ENCODE data around the gene IGF2. TPM values are rescaled to one million over a fixed set of nuclear protein-coding genes. Genes with fewer than 3 reads are reported as not detected.

IGF2 gene
- total RNA-seq, 3 donors from 2014 or later: 4.6 to 12.5 (median 5.7) TPM

DNA sequence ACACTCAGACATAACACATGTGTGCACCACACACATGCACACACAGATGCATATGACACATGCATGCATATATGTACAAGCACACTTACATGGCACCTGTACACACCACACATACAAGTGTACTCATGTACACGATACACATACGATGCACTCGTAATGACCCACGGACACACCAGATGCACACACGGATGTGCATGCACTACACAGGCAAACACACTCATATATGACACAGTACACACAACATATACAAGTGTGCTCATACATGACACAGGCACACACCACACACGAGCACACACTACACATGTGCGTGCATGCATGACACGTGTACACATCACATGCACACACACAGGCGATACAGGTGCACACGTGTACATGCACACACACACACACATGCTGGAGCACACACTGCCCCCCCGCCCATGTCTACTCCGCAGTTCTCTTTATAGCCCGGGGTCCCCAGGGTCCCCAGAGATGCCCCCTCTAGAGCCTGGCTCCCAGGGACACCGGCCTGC, 37.3 kb upstream of the IGF2 start:
- DNase-seq (no peak), ATAC-seq (no peak)
- H3K4me1 Mint-ChIP-seq (ENCODE audit: low read depth): no peaks in the 10 kb centered on the region
- no peak overlapping the region for H3K4me3 Mint-ChIP-seq
- H3K9me3 Mint-ChIP-seq: no peaks in the 10 kb centered on the region
- H3K27me3 Mint-ChIP-seq (ENCODE audit: low read depth): peaks cover 2% of the 10 kb centered on the region
- H3K36me3 Mint-ChIP-seq (ENCODE audit: insufficient read depth): no peaks in the 10 kb centered on the region

DNA sequence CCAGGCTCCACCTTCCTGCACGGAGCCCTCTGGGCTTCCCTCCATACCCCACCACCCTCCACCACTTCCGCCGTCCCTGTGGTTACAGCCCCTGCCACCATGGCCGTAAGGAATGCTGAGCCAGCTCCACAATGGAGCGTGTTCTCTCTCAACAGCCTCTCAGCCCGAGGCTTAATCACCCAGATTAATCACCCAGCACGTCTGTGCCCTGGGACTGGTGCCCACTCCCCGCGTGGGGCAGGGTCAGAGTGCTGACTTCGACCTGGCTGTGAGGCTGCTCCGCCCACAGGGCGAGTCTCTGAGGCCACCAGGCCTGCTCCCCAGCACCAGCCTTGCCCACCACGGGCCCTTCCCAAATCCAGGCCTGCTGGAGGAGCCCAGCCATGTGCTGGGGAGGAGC, 36.5 kb upstream of the IGF2 start:
- no peak overlapping the region for H3K4me3 Mint-ChIP-seq

DNA sequence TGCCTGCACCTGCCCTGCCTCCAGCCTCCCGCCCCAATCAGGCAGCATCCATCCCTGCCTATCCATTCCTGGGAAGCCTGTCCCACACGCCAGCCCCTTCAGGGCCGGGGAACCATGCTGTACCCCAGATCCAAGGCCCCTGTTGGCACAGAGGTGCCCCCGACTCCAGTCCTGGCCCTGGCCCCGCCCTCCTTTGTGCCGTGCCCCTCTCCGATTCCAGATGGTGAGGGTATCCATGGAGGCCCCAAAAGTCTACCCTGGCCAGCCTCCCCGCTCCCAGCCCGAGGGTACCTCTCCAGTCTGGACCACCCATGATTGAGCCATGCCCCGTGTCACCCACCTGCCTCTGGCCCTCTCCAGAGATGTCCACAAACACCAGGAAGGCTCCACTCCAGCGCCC, 35.2 kb upstream of the IGF2 start:
- peaks cover 2% of the 10 kb centered on the region for H3K27me3 Mint-ChIP-seq (ENCODE audit: low read depth)
- DNase-seq: no peak
- no peaks in the 10 kb centered on the region for H3K4me1 Mint-ChIP-seq (ENCODE audit: low read depth)
- no peaks in the 10 kb centered on the region for H3K9me3 Mint-ChIP-seq
- no peak overlapping the region for H3K4me3 Mint-ChIP-seq
- H3K36me3 Mint-ChIP-seq (ENCODE audit: insufficient read depth): no peaks in the 10 kb centered on the region
- no peak for ATAC-seq

More for the DNA sequence above, 36.5 kb upstream of the IGF2 start:
- no peaks in the 10 kb centered on the region for H3K4me1 Mint-ChIP-seq (ENCODE audit: low read depth)
- DNase-seq (no peak), ATAC-seq (no peak)
- H3K27me3 Mint-ChIP-seq (ENCODE audit: low read depth): peaks cover 2% of the 10 kb centered on the region
- H3K36me3 Mint-ChIP-seq (ENCODE audit: insufficient read depth): no peaks in the 10 kb centered on the region
- no peaks in the 10 kb centered on the region for H3K9me3 Mint-ChIP-seq

DNA sequence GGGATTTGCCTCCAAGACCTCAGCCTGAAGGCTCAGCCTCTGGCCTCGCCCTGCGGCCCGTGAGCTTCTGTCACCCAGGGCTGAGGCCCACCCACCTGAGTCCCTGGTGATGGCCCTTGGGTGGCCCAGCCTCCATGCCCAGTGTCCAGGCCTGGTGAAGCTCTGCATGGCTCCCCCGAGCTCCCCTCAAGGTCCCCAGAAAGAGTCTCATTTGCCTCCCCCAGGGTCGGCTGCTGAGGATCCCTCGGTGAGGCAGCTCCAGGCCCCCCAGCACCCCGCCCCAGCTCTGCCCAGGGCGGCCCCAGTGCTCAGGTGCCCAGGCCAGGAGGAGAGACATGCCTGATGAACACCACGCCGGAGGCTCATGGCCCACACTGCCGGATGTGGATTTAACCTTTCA, 34.6 kb upstream of the IGF2 start:
- Mint-ChIP-seq H3K4me3 (no peak overlapping the region), H3K9me3 (no peaks in the 10 kb centered on the region), H3K36me3 (ENCODE audit: insufficient read depth) (no peaks in the 10 kb centered on the region), H3K27me3 (ENCODE audit: low read depth) (peaks cover 2% of the 10 kb centered on the region), H3K4me1 (ENCODE audit: low read depth) (no peaks in the 10 kb centered on the region)
- ATAC-seq: no peak
- DNase-seq: no peak

DNA sequence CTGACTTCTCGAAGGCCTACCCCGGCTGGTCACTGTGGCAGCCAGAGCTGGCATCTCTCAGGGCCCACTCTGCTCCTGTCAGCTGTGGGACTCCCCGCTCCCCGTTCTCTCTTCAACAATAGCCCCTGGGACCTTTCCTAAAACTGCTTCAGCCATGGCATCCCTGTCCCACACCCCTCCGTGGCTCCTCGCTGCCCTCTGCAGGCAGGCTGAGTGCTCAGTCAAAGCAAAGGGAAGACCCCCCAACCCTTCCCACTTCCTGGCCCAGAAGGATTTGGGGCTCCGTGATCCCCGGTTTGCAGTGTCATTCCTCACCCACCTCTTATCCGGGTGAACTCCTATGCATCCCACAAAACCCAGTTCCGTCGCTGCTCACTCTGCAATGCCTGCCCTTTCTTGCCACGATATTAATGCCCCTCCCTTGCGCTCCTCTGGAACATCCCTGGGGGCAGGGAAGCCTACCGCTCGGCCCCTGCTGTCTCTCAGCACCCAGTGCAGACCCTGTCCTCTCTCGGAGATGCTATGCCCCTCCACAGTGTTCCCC, 34.0 kb upstream of the IGF2 start:
- Mint-ChIP-seq H3K4me1 (ENCODE audit: low read depth) (no peaks in the 10 kb centered on the region), H3K9me3 (no peaks in the 10 kb centered on the region), H3K36me3 (ENCODE audit: insufficient read depth) (no peaks in the 10 kb centered on the region), H3K27me3 (ENCODE audit: low read depth) (peaks cover 2% of the 10 kb centered on the region), H3K4me3 (no peak overlapping the region)
- DNase-seq (no peak), ATAC-seq (no peak)

DNA sequence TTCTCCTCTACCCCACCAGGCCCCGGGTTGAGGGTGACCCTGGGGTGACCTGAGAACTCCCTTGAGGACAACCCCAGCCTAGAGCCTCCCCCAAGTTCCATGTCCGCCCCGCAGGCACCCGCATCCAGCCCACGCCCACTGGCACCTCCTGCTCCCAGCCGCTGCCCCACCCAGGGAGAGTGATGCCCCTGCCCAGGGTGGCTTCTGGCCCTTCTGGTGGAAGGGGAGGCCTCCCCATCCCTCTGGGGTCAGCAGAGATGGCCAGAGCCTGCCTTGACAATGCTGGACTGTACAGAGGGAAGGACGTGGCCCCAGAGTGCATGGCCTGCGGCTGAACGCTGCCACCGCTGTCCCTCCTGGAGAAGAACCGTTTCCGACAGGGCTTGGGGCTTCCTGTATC, 33.5 kb upstream of the IGF2 start:
- peaks cover 2% of the 10 kb centered on the region for H3K27me3 Mint-ChIP-seq (ENCODE audit: low read depth)
- ATAC-seq (no peak), DNase-seq (no peak)
- H3K4me1 Mint-ChIP-seq (ENCODE audit: low read depth): no peaks in the 10 kb centered on the region
- no peaks in the 10 kb centered on the region for H3K36me3 Mint-ChIP-seq (ENCODE audit: insufficient read depth)
- H3K9me3 Mint-ChIP-seq: no peaks in the 10 kb centered on the region
- H3K4me3 Mint-ChIP-seq: no peak overlapping the region

DNA sequence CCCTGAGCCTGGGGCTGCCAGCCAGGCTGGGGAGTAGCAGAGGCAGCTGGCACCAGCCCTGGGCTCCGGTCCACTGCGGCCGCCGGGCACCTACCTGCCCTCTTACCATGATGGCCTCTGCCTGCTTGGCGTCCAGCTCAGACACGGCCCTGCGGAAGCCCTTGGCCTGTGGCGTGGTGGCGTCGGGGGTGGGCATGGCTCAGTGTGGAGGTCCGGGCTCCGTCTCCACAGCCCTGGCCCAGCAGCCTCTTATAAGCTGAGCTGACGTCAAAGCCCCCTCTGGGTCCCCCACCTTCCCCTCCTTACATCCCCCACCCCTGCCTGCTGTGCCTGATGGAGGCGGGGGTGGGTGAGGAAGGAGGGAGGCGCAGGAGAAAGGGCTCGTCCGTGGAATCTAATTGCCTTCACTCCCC, 32.4 kb upstream of the IGF2 start, which contains the start of gene TH:
Gene TH, minus strand, starts transcription at position 225 of the 413 bp plus-strand sequence. Its CDS starts 29 bp downstream, at position 196.
- H3K27me3 Mint-ChIP-seq (ENCODE audit: low read depth): peaks cover 2% of the 10 kb centered on the region
- no peaks in the 10 kb centered on the region for H3K4me1 Mint-ChIP-seq (ENCODE audit: low read depth)
- no peaks in the 10 kb centered on the region for H3K9me3 Mint-ChIP-seq
- H3K36me3 Mint-ChIP-seq (ENCODE audit: insufficient read depth): no peaks in the 10 kb centered on the region
- DNase-seq: no peak
- ATAC-seq: no peak
- H3K4me3 Mint-ChIP-seq: no peak within 1 kb of the TSS

DNA sequence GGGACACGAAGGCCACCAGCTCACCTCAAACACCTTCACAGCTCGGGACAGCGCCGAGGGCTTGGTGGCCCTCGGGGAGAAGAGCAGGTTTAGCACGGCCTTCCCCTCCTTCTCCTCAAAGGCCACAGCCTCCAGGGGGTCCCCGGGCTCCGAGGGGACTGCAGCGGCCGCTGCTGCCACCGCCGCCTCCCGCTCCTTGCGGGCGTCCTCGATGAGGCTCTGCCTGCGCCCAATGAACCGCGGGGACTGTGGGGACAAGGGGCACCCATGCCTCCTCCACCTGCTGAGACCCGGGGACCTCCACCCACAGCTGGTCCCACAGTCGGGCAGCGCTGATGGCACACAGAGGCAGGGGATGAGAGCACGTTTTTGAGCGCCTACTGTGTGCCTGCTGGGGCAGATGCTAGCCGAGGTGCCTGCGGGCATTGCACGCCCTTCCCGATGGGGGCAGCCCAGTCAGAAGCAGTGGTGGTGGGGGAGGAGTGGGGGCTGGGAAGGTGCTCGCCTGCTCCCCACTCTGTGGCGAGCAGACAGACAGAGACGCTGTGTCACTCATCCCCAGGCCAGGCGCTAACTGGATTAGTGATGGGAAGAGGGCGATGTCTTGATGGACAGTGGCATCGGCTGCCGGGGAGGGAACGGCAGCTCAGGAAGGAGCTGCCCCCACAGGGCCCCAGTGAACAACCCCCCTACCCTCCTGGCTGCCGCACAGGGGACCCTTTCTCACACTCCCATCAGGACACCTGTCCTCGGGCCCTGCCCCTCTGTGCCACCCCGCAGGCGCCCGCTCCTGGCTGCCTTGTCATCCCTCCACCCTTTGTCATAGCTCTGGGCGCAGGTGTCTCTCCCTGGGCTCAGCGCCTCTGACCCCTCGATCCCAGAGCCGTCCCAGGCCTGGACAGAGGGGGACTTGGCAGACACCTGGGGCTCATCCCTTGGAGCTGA, 30.7 kb upstream of the IGF2 start:
- no peak for ATAC-seq
- Mint-ChIP-seq H3K9me3 (no peaks in the 10 kb centered on the region), H3K36me3 (ENCODE audit: insufficient read depth) (no peaks in the 10 kb centered on the region), H3K4me3 (no peak overlapping the region), H3K4me1 (ENCODE audit: low read depth) (no peaks in the 10 kb centered on the region), H3K27me3 (ENCODE audit: low read depth) (peaks cover 8% of the 10 kb centered on the region)
- no peak for DNase-seq

DNA sequence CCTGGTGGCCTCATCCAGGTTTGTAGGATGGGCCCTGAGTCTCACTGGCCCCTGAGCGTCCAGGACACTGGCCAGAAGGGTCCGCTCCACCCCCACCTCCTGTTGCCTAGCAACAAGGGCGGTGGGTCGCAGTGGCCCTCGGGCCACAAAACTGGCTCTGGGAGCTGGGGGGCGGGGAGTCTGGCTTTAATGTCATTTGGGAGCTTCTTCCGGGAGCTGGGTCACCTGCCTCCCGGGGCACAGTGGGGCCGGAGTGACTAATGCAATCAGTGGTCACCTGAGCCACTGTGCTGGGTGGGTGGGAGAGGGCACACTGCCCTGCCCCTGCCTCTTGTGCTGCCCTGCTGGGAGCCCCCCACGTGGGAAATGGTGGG, 29.8 kb upstream of the IGF2 start:
- Mint-ChIP-seq H3K36me3 (ENCODE audit: insufficient read depth) (no peaks in the 10 kb centered on the region), H3K27me3 (ENCODE audit: low read depth) (peaks cover 9% of the 10 kb centered on the region), H3K4me3 (no peak overlapping the region), H3K4me1 (ENCODE audit: low read depth) (no peaks in the 10 kb centered on the region), H3K9me3 (no peaks in the 10 kb centered on the region)
- DNase-seq (no peak), ATAC-seq (no peak)

DNA sequence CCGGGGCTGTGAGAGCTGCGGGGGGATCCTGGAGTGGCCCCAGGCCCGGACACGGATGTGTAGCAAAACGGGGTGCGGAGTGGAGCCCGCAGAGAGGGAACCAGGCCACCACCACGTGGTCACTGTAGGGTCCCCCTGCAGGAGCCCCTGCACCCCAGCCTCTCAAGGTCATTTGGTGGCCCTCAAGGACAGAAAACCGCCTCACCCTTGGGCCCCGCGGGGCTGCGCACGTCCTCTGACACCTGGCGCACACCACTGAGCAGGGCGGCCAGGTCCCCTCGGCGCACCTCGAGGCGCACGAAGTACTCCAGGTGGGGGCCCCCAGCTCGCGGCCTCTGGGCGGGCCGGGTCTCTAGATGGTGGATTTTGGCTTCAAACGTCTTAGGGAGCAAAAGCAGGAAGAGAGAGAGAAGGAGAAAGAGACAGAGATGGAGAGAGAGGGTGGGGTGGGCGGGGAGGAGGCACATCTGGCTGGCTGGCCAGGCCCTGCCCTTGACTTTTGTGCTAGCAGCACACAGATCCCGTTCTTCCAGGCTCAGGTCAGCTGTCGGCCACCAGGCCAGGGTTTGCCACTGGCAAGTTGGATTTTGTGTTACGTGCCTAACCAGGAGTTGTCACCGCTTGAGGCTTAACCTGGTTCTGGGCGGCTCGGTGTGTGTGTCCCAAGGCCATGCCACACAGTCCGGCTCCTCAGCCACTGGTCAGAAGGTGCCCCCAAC, 29.3 kb upstream of the IGF2 start:
- ATAC-seq: no peak
- Mint-ChIP-seq H3K9me3 (no peaks in the 10 kb centered on the region), H3K36me3 (ENCODE audit: insufficient read depth) (no peaks in the 10 kb centered on the region)

DNA sequence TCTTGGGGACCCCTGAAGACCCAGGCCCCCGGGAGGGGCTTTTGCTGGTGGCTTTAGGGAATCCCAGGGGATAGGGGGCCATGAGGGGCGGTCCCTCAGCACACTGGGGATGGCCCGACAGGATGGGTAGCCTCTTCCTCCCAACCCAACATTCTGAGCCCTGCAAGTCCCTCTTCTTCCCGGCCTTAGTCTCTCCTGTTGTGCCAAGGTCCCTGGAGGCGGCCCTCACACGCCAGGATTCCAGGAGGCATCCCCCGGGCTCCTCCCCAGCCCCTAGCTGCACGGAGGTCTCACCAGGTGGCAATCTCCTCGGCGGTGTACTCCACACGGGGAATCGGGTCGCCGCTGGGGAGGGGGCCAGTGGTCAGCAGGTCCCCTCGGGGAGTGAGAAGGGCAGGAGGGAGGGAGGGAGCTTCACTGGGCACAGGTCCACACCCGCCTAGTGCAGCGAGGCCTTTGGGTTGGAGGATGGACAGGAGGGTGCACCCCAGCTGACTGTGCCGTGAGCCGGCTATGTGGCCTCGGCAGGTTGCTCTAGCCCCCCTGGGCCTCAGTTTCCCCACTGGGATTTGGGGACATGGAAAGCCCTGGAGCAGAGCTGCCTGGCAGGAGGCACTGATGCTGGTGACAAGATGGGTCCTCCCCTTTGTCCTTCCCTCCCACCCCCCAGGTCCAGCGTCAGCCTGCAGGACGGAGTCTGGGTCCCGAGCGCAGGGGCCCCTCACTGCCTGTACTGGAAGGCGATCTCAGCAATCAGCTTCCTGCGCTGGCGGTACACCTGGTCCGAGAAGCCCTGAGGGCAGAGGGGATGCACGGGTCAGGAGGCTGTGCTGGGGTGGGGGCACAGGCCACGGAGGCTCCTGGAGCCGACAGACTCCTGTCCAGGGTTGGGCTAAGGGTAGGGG, 28.2 kb upstream of the IGF2 start:
- Mint-ChIP-seq H3K27me3 (ENCODE audit: low read depth) (peaks cover 9% of the 10 kb centered on the region), H3K36me3 (ENCODE audit: insufficient read depth) (no peaks in the 10 kb centered on the region), H3K4me1 (ENCODE audit: low read depth) (no peaks in the 10 kb centered on the region), H3K4me3 (no peak overlapping the region), H3K9me3 (no peaks in the 10 kb centered on the region)
- DNase-seq (no peak), ATAC-seq (no peak)

More for the DNA sequence above, 29.3 kb upstream of the IGF2 start:
- peaks cover 9% of the 10 kb centered on the region for H3K27me3 Mint-ChIP-seq (ENCODE audit: low read depth)
- H3K4me3 Mint-ChIP-seq: no peak overlapping the region
- DNase-seq: no peak
- H3K4me1 Mint-ChIP-seq (ENCODE audit: low read depth): no peaks in the 10 kb centered on the region

DNA sequence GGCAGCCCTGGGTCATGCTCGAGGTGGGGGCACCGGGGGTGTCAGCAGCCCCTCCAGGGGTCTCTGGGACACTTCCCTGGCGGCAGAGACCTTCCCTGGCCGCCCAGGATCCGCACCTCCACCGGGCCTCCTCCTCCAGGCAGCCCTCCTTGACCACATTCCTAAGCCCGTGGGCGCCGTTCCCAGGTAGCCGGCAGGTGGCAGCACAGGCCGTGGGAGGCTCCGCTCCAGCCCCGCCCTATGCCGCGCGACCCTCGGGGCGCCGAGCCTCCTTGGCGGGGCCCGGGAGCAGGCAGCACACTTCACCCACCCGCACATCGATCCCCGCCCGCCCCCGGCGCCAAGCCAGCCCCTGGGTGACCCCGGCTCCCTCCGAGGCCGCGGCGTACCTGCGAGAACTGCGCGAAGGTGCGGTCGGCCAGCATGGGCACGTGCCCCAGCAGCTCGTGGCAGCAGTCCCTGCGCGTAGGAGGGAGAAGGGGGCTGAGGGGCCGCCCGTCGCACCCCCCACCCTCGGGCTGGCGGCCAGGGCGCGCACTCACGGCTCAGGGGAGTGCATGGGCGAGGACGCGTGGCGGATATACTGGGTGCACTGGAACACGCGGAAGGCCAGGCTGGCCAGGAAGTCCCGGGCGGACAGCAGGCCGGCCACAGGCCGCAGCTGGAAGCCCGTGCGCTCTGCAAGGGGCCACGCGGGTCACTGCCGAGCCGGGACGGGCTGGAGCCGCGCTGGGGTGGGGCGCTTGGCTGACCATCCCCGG, 27.1 kb upstream of the IGF2 start:
- DNase-seq (peak; percentile 36), ATAC-seq (peak; percentile 64 to 75)
- Mint-ChIP-seq H3K4me3 (no peak overlapping the region), H3K9me3 (no peaks in the 10 kb centered on the region), H3K4me1 (ENCODE audit: low read depth) (no peaks in the 10 kb centered on the region), H3K27me3 (ENCODE audit: low read depth) (peaks cover 9% of the 10 kb centered on the region), H3K36me3 (ENCODE audit: insufficient read depth) (no peaks in the 10 kb centered on the region)

DNA sequence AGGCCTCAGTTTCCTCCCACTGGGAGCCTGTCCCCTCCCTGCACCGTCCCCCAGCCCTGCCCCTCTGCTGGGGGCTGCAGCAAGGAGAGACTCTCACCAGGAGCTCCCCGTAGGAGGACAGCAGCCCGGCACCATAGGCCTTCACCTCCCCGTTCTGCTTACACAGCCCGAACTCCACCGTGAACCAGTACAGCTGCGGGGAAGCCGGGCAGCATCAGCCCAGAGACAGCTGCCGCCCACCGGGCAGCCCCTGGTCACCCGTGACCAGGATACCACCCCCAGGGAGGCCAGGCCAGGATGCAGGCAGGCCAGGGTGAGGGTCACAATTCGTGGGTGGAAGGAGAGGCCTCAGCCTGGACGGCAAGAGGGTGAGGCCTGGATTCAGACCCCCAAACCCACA, 26.4 kb upstream of the IGF2 start:
- ATAC-seq (no peak), DNase-seq (no peak)
- Mint-ChIP-seq H3K36me3 (ENCODE audit: insufficient read depth) (no peaks in the 10 kb centered on the region), H3K27me3 (ENCODE audit: low read depth) (peaks cover 9% of the 10 kb centered on the region), H3K9me3 (no peaks in the 10 kb centered on the region), H3K4me3 (no peak overlapping the region), H3K4me1 (ENCODE audit: low read depth) (no peaks in the 10 kb centered on the region)

All from activated T-cell treated with anti-CD3 and anti-CD28 coated beads, Interleukin-2, amount 50 U/mL, for 4 hours (primary cell).